ENCODE measurements around the gene WSB1.

The WSB1 gene

GRCh38 chr17:27340575-27340974 lies 46.7 kb downstream of the WSB1 start:
- no peak for DNase-seq

DNA sequence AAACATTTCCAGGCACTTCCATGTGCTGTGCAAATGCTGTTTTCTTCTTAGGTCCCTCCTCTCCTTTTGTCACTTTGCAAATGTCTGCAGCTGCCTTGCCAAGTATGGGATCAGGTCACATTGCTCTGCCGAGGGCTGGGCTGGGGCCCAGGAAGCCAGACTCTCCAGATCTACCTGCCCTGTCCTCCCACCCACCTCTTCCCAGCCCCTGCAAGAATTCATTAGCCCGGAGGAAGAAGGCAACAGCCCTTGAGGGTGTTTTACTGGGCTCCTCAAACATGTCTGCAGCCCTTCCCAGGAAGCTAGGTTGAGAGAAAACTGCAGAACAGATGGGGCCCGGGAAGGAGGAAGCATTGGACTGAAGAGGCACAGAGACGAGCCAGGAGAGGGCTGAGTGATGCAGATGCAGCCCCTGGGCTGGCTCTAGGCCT lies 47.1 kb downstream of the WSB1 start:
- DNase-seq, result no peak

- no peak for DNase-seq
These were observed 48.1 kb downstream of the WSB1 start for GRCh38 chr17:27342059-27342458.

GRCh38 chr17:27343294-27343693 lies 49.4 kb downstream of the WSB1 start:
- DNase-seq, result no peak

DNA sequence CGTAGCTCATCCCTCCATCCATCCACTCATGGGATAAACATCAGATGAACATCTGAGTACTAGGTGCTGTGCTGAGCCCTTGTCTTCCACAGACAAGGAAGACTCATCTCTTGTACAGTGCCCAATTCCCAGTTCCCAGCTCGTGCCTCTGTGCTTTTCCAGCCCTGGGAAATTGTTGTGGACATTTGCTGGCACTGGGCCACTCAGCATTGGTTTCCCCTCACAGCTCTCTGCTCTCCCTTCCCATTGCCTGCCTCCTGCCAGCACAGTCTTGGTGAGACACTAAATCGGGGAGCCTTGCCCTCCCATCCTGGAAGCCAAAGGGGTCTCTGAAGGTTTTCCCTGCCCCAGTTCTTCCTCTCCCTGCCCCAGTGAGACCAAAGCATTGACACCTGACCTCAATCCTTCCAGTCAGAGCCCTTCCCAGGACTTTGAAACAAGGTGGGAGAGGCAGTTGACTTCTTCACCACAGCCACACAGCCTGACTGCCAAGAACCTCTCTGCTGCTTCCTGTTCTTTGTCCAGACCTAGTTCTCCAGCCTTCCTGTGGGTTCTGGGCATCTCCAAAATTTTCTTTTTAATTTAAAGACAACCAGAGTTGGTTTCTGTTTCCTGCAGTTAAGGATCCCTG lies 50.2 kb downstream of the WSB1 start:
- no peak for DNase-seq

DNA sequence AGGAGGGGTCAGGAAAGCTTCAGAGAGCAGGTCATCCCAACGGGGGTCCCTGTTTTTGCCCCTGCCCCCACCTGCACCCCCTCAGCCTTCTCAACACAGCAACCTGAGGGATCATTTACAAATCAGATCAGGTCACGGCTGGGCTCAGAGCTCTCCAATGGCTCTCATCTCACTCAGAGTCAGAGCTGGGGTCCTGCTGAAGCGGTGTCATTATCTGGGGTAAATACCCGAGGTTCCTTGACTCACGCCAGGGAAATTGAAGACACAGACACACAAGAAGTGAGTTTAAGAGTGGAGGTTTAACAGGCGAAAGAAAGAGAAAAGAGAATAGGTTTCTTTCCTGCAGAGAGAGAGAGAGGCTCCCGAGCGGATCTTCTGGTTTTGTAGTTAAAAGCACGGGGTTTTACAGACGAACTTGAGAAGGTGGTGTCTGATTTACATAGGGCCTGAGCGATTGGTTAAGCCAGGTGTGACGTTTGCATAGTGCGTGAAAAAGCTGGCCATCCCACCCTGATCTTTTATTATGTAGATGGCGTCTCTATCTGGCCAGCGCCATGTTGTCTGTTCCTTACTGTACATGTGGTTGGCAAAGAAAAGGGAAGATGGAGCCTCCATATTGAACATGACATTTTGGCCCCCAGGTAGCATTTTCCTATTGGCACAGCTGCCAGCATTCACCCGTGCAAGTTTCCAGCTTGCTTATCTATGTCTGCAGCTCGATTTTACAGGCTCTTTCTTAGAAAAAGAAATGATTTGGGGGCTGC lies 51.4 kb downstream of the WSB1 start:
- no peak for DNase-seq

DNA sequence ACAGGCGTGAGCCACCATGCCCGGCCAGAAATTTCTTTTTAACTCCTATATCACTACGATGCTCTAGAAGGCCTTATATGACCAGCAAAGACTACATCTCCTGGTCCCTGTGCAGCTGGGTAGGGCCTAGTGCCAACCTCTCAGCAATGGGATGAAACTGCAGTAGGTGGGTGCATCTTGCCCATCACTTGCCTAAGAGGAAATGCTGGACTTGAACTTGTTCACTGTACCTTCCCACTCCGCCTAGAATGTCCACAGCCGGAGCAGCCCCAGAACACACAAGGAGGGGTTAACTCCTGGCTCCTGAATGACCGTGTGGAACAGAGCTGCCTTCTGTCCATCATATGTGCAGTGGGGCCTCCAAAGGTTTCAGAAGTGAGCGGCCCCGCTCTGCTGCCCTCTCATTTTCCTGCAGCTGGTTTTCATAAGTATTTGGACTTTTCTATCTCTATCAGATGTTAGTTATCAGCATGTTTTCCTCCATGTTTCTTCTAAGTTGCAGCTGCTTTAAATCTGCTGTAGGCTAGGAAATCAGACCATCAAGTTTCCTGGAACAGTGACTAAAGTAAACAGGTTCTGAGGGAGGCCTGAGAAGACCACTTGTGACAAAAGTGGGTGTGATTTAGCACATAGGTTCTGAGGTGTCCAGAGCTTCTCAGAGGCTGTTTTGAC lies 52.5 kb downstream of the WSB1 start:
- no peak for DNase-seq

DNA sequence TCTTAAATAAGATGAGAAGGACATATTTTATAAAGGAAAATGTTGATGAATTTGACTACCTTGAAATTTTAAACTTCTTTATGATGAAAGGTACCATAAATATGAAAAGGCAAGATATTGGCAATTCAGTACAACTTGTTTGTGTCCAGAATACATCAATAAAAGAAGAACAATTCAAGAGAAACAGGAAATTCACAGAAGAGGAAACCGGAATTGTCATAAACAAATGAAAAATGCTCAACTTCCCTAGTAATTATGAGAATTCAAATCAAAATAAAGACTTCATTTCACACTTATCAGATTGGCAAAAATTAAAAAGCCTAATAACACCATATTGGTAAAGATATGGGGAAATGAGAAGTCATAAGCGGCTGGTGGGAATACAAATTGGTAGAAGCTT lies 54.3 kb downstream of the WSB1 start:
- DNase-seq, result no peak

- DNase-seq, result no peak
These were observed 55.7 kb downstream of the WSB1 start for GRCh38 chr17:27349540-27350021.

DNA sequence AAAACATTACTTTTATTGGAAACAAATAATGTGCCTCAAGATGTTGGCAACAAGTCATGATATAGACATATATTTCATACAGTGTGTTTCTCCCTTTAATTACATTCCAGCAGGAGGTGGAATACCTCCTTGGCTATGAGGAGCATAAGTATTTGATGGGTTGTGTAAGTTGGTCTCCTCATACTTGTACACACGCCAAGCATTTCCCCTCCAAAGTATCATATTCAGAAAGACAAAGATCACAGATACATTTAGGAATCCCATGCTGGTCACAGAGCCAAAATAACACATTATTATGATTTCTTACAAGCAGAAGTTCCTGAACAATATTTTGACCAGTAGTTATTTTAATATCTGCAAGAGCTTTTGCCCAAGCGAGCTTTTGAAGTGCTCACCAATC lies 57.8 kb downstream of the WSB1 start:
- no peak for DNase-seq

- no peak for DNase-seq
These were observed 58.6 kb downstream of the WSB1 start for GRCh38 chr17:27352448-27353032.

DNA sequence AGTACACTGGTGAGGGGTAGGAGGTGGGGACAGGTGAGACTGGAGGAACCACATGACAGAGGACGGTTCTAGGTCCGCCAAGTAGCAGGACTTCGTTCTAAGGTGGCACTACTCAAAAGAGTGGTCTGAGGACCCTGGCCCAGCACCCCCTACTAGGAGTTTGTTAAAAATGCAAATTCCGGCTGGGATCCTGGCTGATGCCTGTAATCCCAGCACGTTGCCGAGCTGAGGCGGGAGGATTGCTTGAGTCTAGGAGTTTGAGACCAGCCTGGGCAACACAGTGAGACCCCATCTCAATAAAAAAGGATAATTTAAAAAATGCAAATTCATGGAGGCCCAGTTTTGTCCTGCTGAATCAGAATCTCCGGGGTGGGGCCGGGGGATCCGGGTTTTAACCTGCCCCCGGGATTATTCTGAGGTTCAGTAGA lies 59.1 kb downstream of the WSB1 start:
- DNase-seq, result no peak

DNA sequence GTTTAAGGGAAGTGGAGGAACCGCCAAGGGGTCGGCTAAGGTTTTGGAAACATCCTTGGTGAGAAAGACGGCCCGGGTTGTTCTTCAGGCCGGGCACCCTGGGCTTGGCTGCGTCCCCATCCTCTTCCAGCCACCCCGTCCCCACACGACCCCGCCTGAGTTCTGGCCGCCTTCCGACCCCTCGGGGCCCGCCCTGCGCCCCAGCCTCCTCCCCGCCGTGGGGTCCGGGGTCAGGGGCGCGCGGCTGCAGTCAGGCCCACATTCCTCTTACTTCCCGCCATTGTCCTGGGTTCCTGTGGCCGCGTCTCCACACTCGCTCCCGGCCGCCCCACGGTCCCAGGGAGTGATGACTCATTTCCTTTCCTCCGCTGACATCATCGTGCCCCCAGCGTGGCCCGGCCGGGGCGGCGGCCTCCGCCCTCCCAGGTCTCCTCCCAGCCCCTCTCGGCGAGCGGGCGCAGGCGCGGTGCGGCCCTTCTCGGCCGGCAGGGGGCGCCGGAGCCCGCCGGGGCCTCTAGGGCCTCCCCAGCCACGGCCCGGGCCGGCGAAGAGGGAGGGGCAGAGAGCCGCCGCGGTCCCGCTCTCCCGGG lies 59.6 kb downstream of the WSB1 start:
- DNase-seq, result peak; percentile 91

GRCh38 chr17:27354051-27354490 lies 60.2 kb downstream of the WSB1 start:
- no peak for DNase-seq

GRCh38 chr17:27354491-27355081 lies 60.7 kb downstream of the WSB1 start:
- no peak for DNase-seq

GRCh38 chr17:27355419-27355818 lies 61.5 kb downstream of the WSB1 start:
- DNase-seq, result no peak

DNA sequence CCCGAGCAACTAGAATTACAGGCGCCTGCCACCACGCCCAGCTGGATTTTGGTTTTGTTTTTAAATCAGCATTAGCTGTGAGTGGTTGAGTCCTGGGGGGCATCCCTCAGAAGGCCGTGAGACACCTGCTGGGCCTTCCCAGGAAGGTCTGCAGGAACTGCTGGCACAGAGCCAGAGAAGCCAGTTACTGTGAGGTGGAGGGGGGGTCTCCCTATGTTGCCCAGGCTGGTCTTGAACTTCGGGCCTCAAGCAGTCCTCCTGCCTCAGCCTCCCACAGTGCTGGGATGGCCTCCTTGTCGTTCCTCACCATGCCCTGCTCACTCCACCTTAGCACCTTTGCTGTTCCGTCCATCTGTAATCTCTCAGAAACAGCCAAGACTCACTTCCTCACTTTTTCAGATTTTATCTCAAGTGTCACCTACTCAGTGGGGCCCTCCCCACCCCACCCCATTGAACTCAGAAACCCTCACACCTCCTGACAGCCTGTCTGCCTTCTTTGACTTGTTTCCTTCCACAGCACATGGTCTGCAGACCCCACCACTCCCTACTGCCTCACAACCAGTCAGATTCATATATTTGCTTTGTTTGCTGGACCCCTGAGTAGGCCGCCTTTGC lies 62.3 kb downstream of the WSB1 start:
- no peak for DNase-seq

- no peak for DNase-seq
These were observed 63.3 kb downstream of the WSB1 start for GRCh38 chr17:27357236-27357635.

GRCh38 chr17:27360507-27360906 lies 66.6 kb downstream of the WSB1 start:
- DNase-seq, result no peak

- no peak for DNase-seq
These were observed 67.8 kb downstream of the WSB1 start for GRCh38 chr17:27361695-27362094.

GRCh38 chr17:27362503-27362902 lies 68.6 kb downstream of the WSB1 start:
- DNase-seq, result no peak

DNA sequence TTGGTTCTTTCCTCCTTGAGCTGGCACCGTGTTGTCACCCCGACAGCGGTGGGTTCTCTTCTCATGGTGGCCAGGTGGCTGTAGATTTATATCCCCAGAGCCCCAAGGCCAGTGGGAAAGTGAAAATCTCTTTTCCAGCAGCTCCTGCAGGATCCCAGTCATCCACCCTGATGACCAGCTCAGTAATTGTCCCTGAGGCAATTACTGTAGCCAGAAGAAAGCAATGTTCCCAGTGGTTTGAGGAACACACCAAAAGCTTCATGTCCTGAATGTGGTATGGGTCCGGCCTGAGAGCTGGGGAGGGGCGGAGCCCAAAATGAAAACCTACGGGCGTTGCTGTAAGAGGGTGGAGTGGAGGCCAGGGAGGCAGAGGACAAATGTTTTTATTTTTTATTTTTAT lies 69.0 kb downstream of the WSB1 start:
- DNase-seq, result no peak
